Upper lobe of left lung (tissue), 4 donors: Measurements from ENCODE around the gene SLC6A3.

Experiments
- CTCF ChIP-seq, 6 experiments: fragments of 450-650 bp in 4 of 6; fragments of 200-600 bp in 2 of 6; sonication (generic) in 2 of 6; IDR thresholded peaks; one replicate each; pipeline ENCODE4 v1.5.1; 2016 to 2019; ENCODE audit warnings: antibody characterized with exemption in 6 of 6
- POLR2A ChIP-seq, 4 donors: fragments of 450-650 bp; IDR thresholded peaks; one replicate each; pipeline ENCODE4 v1.5.1; 2016 to 2017; ENCODE audit warnings: antibody characterized with exemption in 4 of 4, mild to moderate bottlenecking in 2 of 4
- POLR2AphosphoS5 ChIP-seq, 2 donors: sonication (generic); formaldehyde crosslinking; IDR thresholded peaks; one replicate each; pipeline ENCODE4 v1.5.1; 2017; ENCODE audit warnings: antibody characterized with exemption in 2 of 2

GRCh38 chr5:1413611-1414241 is 31.5 kb downstream of the SLC6A3 start:
- no peak for TF ChIP-seq POLR2AphosphoS5 (IDR thresholded peaks at IDR 0.05)
- no peak for TF ChIP-seq CTCF (IDR thresholded peaks at IDR 0.05)
- TF ChIP-seq POLR2A (IDR thresholded peaks at IDR 0.05): no peak
